Hematopoietic multipotent progenitor cell treated with erythropoietin and hydrocortisone succinate and interleukin-3 and kit ligand, for 17 days (in vitro differentiated cells): ENCODE data around the gene LRRC9.
"Not testable (repeated sequence)": the region's sequence is repeated elsewhere in the genome, so short reads cannot be mapped to it uniquely, and the experiment has no call there.

Experiments used
- DNase-seq: peaks from one replicate; pipeline ENCODE4 v3.0.0-alpha.2; 2015; ENCODE audit warnings: low spot score

LRRC9 gene

DNA sequence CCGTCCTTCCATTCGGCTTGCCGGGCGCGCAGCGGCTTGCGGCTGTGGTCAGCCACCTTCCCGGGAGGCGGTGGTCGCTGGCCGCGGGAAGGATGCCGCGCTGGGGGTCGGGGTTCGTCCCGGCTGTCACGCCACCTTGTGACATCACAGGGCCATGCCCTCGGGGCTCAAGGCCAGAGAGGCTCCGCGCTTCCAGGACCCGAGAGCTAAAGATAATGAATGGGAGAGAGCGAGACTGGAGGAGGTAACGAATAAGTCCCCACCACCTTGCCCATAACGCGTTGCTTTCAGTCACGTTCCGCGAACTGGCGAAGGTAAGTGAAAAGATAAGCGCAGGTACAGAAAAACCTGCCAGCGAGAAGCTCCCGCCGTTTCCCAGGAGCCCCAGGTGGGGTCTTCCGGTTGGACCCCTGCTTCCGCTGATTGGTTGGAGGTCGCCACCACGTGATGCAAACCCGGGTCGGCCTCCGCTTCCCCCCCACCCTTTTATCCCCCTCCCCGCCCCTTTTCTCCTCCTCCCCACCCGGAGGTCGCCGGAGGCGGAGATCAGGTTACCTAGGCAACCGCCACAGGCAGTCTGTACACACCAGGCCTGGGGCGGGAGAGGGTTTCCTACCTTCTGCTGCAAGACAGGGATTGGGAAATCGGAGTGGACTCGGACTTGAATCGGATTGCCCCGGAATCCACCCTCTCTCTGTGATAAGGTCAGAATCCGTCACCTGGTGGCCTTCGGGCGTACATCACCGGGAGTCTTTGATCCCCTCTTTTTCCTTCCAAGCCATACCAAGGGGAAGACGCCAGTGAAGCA is at the start of gene LRRC9:
TSS of gene LRRC9 (plus strand) at position 575 of the 808 bp plus-strand sequence.
- DNase-seq, result no peak

DNA sequence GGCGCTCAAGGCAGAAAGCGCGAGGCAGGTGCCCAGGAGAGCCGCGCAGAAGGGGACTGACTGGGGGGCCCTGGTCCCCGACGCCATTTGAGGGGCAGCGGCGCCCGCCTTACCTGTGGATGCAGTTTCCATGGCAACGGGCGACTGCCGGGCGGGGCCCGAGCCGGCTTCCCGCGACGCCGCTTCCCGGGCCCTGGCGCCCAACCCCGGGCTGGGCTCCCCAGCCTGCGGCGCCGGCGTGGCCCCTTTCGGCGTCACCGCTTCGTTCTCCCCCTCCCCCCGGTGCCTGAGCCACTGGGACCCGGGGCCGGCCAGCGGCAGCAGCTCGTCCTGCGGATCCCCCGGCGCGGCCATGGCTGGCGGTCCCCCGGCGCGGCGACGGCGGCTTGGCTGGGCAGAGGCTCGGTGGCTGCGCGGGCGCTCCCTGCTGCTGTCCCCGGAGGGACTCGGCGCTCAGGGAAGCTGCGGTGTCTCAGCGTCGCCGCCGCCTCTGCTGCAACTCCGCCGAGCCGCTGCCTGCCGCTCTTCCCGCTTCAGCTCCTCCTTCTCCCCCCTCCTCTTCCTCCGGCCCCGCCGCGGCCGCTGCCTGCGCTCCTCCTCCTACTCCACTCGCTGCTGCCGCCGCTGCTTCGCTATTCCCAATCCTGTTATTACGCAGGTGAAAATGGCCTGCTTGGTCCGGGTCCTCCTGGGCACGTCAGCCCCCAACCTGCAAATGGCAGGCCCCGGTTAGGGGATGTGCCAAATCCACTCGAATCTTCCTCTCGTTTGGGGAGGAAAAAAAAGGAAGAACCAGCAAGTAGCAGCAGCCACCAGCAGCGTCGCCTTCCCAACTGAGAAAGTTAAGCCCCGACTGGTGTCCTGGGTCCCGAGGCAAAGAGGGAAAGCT is 49.4 kb upstream of the LRRC9 start, which contains the start of gene RTN1:
TSS of gene RTN1 (minus strand) at position 500 of the 889 bp plus-strand sequence. CDS start at position 354, 146 bp downstream.
- no peak for DNase-seq

DNA sequence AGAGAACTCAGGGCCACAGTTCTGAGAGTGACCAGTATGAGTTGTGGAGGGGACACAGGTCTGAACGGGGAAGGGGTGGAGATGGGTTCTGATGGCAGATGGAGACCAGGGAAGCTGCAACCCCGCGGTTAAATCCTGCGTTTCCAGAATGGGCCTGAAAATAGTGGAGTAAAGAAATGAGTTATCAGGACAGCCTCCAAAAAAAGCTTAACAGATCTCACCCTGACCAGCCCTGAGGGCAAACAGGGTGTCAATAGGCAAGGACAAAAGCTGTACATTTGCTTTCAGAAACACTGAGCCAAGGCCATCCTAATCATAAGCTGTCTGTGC is 48.8 kb upstream of the LRRC9 start:
- no peak for DNase-seq

DNA sequence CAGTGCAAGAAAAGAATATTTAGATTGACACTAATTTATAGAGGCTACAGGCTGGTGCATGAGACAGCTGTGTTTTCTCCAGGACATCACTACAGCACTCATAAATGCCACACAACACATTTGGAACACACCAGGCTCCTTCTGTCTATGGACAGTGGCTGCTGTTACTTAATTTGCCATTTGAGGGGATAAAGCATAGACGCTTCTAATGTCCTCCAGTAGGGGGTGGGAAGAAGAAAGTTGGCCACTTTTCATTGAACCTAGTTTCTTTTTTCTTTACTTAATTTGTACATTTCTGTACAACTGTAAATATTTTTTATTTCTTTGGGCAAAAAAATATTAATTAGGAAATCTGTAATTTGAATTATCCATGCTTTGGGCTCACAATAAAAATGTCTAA is 37.0 kb upstream of the LRRC9 start:
- DNase-seq, result no peak

DNA sequence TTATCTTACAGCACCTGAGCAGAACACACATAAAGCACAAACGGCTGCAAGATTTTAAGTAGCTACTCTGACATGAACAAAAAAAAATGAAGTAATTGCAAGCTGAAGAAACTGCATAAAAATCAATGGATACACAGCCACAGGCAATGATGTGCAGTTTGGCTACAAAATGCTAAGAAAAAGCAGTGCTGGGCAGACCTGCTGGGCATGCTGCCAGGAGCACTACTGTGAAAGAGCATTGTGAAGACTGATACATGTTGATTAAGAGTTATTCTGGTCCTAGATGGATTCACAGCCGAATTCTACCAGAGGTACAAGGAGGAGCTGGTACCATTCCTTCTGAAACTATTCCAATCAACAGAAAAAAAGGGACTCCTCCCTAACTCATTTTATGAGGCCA is 29.3 kb upstream of the LRRC9 start:
- no peak for DNase-seq

DNA sequence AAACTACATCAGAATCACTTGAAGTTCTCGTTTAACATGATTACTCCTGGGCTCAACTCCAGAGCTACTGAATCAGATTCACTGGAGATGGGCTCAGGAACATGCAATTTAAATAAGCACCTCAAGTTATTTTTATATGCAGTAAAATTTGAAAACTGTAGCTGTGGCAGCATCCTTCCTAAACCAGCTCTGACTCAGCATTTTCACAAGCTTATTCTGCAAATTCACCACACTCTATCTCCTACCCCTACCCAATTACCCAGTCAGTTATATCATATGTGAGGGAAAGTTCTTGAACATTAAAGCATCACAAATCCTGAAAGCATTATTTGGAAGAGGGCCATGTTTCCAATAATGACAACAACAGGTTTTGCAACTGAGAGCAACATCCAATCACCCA is 24.2 kb upstream of the LRRC9 start:
- DNase-seq, result no peak

DNA sequence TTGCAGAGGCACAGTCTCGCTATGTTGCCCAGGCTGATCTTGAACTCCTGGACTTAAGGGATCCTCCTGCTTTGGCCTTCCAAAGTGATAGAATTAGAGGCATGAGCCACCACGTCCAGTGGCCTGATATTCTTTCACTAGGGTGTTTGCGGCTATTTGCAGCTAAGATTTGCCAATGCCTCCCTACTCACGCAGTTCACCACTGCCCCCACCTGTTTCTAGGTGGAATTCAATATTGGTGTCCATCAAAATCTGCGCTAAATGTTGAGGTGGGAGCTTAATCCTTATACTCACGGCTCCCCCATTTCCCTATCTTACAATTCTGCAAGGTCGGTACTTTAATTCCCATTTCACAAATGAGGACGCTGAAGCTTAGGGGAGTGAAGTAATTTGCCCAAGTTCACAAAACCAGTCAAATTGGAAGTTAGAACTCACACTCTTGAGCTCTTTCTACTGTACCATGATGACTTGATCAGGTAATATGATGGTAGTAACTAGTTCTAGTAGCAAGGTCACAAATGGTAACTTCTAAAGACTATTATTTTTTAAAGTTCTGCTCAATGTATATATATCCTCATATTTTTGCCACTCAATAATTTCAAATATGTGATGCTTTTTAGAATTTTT is 22.1 kb upstream of the LRRC9 start:
- no peak for DNase-seq

DNA sequence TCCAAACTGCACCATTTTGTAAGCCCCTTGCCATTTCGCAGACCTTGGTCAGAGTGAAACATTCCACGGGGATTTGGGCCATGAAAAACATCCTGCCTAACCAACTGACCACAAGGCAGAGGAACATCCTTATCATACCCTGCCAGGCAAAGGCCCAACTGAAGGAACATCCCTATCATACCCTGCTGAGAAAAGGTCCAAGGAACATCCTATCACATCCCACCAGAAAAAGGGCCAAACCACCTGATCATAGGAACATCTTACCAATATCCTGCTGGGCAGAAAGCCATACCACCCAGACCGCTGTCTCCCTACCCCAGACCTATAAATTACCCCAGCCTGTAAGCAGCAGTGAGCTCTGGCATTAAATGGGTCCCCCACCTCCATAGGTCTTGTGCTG is 19.4 kb upstream of the LRRC9 start:
- no peak for DNase-seq

DNA sequence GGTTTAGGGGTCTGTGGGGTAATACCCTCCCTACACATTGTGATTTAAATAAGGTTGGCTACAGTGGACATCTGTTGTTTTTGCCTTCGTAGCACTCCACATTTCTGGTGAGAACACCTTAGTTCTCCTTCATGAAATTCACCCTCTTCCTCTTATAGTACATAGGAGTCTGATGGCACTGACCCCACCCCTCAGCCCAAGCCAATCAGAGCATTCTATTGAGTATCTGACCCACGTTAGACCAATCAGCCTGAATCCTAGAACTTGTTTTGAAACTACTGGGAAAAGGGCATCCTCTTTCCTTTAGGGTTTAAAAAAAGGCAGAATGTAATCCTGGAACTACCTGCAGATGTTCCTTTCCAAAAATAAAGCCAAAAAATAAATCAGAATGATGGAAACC is 15.8 kb upstream of the LRRC9 start:
- no peak for DNase-seq

DNA sequence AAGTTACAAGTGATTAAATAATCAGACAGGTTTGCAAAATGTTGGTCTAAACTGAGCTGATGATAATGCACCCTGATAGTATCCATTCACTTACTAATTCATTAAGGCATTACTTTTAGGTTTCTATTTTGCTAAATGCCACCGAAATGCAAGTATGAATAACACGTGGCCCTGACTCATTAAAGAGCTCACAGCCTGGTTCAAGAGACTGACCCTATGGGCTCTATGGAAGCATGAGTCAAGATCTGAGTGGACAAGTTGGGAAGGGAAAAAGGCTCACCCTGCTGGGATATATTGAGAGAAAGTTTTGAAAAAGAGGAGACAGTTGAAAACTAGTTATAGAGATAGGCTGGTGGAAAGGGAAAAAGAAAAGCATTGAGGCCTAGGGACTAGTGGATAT is 14.8 kb upstream of the LRRC9 start:
- DNase-seq, result no peak

DNA sequence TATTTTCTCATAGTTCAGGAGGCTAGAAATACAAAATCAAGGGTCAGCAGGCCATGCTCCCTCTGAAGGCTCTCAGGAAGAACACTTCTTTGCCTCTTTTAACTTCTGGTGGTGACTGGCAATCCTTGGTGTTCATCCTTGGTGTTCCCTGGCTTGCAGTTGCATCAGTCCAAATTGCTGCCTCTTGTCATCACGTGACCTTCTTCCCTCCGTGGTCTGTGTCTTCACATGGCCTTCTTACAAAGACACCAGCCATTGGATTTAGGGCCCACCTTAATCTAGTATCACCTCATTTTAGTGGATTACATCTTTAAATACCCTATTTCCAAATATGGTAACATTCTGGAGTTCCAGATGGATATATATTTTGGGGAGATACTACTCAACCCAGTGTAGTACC is 7.5 kb upstream of the LRRC9 start:
- DNase-seq, result no peak

DNA sequence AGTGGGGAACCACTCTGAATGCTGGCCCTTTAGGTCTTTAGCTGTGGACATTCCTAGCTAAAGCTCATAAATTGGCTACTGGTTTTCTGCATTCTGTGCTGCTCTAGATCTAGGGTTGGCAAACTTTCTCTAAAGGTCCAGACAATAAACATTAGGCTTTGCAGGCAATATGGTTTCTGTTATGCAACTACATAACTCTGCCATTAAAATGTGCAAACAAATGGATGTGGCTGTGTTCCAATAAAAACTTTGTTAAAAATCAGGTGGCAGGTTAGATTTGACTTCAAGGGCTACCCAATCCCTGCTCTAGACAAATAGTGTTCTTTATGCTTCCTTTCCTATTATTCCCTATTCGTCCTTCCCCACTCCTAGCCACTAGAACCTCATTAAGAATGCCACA is 6.8 kb upstream of the LRRC9 start:
- DNase-seq, result no peak

DNA sequence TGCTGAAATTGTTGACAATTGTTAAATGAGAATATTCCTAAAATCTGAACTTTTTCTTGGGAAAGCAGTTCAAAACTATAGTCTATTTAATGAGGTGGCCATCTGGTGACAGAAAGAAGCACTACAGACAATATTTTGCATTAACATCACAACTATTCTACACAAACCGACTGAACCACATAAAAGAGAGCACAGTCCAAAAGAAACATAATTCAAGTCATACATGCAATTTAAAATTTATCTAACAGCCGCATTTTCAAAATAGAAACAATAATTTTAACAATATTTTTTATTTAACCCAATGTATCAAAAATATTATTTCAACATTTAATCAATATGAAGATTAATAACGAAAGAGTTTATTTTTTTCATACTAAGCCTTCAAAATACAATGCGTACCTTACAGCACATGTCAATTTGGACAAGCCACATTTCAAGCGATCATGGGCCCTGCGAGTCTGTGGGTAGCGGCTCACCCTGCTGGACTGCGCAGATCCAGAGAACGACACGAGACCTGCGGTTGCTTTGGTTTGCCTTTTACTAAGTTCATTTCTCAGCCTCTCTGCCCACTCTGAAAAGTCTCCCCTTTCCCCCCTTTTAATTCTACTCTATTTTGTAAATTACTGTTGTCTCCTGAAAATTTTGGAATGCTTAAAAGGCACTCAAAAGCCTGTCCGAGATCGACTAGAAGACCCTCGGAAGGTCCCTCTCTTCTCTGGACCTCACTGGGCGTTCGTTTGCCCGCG is 947 bp upstream of the LRRC9 start:
- DNase-seq, result no peak

DNA sequence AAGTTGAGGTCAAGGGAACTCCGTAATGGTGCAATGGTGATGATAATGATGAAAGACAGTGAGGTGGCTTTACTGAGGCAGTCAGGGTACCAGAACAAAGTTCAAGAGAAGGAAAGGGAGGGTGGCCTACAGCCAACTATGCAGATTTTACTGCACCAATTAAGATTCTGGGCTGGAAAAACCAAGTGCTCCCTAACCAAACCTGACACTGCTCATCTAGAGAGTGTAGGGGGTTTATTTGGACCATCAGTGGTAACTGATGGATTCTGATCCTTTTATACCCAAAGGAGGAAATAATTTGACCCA is 387 bp downstream of the LRRC9 start:
- DNase-seq, result no peak

DNA sequence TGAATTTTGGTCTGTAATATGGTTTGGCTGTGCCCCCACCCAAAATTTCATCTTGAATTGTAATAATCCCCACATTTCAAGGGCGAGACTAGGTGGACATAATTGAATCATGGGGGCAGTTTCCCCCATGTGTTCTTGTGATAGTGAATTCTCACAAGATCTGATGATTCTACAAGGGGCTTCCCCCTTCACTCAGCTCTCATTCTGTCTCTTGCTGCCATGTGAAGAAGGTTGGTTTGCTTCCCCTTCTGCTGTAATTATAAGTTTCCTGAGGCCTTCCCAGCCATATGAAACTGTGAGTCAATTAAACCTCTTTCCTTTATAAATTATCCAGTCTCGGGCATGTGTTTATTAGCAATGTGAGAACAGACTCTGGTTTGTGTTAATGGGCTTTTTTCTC is 5.9 kb downstream of the LRRC9 start:
- DNase-seq, result no peak

DNA sequence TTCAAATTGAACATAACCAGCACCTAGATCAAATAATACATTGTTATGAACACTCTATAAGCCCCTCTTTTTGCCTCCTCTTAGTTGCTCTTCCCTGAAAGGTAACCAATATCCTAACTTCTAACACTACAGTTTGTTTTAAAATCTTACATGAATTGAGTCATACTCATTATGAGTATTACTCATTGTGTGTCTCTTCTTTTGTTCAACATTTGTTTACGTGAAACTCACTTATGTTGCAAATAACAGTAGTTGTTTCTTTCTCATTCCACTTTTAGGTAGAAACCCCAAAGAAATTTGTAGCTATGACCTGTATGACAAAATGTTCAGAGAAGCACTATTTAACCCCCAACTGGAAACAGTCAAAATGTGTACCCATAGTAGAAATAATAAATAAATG is 6.6 kb downstream of the LRRC9 start:
- DNase-seq, result no peak

DNA sequence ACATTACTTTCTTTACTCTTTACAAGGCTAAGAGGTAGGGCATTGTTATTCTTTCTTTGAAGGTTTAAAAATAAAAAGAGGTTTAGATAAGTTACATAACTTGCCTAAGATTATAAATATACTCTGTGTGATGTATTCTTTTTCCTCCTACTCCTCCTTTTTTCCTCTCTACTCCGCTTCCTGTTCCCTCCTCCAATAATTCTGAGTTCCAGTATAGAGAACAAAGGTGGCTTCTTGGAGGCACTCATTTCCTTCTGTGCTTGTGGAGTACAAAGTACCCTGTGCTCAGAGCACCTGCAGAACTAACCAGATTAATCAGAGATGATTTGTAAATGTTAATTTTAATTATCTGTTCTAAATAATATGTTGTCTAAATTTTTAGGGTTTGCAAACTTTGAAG is 11.3 kb downstream of the LRRC9 start:
- no peak for DNase-seq

DNA sequence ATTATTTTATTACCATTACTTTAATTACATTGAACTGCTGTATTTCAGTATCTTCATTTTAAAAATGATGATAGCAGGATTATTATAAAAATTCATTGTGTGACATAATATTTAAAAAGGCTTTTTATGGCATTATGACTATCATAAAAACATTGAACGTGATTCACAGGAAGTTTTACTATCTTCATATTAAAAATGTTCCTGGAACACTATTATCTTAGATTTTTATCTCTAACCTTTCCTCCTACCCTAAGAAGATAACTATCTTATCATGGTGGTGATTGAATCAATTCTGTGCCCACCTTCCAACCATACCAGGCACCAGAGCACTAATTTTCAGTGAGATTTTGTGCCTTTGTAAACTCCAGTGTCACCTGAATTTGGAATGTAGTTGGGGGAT is 16.2 kb downstream of the LRRC9 start:
- DNase-seq, result no peak

DNA sequence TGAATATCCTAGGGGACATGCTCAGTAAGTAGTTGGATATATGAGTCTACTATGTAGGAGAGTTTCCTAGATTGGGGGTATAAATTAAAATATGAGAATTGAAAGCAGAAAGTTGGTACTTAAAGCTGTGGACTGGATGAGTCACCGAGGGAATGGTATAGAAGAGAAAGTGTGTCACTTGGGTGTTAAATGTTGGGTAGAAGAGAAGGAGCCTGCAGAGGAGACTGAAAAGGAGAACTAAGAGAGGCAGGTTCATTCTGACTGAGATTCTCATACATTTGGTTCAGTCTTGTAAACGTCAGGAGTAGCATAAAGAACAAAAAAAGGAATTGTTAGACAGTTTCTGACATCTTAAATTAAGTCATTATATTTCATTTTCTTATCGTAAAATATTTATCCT is 19.9 kb downstream of the LRRC9 start:
- no peak for DNase-seq

DNA sequence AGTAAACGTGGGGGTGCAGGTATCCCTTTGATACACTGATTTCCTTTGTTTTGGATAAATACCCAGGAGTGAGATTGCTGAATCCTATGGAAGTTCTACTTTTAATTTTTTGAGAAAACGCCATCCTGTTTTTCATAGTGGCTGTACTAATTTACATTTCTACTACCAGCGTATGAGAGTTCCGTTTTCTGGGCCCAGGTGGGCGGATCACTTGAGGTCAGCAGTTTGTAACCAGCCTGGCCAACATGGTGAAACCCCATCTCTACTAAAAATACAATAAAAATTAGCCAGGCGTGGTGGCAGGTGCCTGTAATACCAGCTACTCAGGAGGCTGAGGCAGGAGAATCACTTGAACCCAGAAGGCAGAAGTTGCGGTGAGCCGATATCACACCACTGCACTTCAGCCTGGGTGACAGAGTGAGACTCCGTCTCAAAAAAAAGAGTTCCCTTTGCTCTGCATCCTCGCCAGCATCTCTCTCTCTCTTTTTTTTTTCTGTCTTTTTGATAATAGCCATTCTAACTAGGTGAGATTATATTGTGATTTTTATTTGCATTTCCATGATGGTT is 22.4 kb downstream of the LRRC9 start:
- DNase-seq, result not testable (repeated sequence)

DNA sequence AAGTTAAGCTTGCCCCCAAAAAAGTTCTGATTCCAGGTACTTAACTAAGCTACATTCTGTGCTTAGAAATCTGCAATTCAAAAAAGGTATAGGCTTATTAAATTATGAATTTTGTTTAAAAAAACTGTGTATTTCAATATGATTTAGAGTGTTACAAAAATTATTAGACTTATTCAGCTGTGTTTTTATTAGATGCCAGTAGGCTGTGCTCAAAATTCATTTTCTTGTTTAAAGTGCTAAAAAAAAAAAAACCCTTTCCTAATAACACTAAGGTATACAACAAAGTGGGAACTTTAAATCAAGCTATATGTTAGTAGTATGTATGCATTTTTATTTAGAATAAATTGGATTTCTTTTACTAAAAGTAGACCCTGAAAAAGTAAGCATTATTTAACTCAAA is 25.0 kb downstream of the LRRC9 start:
- DNase-seq, result no peak

DNA sequence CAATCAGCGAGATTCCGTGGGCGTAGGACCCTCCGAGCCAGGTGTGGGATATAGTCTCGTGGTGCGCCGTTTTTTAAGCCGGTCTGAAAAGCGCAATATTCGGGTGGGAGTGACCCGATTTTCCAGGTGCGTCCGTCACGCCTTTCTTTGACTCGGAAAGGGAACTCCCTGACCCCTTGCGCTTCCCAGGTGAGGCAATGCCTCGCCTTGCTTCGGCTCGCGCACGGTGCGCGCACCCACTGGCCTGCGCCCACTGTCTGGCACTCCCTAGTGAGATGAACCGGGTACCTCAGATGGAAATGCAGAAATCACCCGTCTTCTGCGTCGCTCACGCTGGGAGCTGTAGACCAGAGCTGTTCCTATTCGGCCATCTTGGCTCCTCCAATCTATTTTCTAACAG is 32.2 kb downstream of the LRRC9 start:
- not testable (repeated sequence) for DNase-seq
